Measurements from ENCODE around the gene ASIC4.

DNA sequence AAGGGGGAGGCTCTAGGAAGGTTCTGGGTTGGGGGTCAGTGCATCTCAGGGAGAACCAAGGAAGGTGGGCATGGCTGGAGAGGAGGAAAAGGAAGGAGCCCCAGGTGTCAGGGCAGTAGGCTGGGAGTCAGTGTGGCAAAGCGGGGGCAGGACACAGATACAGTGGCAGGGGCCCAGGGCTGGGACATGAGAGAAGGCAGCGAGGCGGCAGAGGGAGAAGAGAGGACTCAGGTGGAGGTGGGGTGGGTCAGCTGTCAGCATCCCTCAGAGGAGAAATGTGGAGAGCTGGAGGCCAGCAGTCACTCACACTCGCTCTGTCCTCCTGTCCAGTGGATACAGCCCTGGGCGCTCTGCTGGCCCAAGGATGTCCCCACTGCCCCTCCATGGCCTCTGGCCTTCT is 21.2 kb upstream of the ASIC4 start:
- TF ChIP-seq CTCF (IDR thresholded peaks at IDR 0.05), result no peak
- no peak for TF ChIP-seq POLR2A (IDR thresholded peaks at IDR 0.05)

Data from adrenal gland (tissue), 5 donors.